Nephron progenitor cell (in vitro differentiated cells): ENCODE measurements around the gene ZNF346.

ENCODE experiments used
- DNase-seq: peaks from one replicate; pipeline ENCODE4 v3.0.0; 2021
- H3K27ac Mint-ChIP-seq: 2 replicates; pipeline ENCODE4 v1.8.0; 2021; ENCODE audit warnings: mild to moderate bottlenecking, moderate library complexity, mixed read lengths
- H3K27me3 Mint-ChIP-seq: 2 replicates; pipeline ENCODE4 v1.8.0; 2021; ENCODE audit warnings: mild to moderate bottlenecking, low read depth, mixed read lengths; ENCODE audit not compliant: poor library complexity
- H3K36me3 Mint-ChIP-seq: 2 replicates; pipeline ENCODE4 v1.8.0; 2021; ENCODE audit warnings: low read depth, mixed read lengths
- H3K4me1 Mint-ChIP-seq: 2 replicates; pipeline ENCODE4 v1.8.0; 2021; ENCODE audit warnings: mixed read lengths
- H3K4me3 Mint-ChIP-seq: 2 replicates; pipeline ENCODE4 v1.8.0; 2021; ENCODE audit warnings: mild to moderate bottlenecking, moderate library complexity, mixed read lengths
- H3K9me3 Mint-ChIP-seq: 2 replicates; pipeline ENCODE4 v1.8.0; 2021; ENCODE audit warnings: mild to moderate bottlenecking, moderate library complexity, mixed read lengths
- TF ChIP-seq, protein P1 (sequence below): fragments of 200-600 bp; sonication (generic); IDR thresholded peaks from 2 replicates; pipeline ENCODE4 v1.5.0; 2021; ENCODE audit warnings: antibody characterized with exemption

ZNF346 gene

DNA sequence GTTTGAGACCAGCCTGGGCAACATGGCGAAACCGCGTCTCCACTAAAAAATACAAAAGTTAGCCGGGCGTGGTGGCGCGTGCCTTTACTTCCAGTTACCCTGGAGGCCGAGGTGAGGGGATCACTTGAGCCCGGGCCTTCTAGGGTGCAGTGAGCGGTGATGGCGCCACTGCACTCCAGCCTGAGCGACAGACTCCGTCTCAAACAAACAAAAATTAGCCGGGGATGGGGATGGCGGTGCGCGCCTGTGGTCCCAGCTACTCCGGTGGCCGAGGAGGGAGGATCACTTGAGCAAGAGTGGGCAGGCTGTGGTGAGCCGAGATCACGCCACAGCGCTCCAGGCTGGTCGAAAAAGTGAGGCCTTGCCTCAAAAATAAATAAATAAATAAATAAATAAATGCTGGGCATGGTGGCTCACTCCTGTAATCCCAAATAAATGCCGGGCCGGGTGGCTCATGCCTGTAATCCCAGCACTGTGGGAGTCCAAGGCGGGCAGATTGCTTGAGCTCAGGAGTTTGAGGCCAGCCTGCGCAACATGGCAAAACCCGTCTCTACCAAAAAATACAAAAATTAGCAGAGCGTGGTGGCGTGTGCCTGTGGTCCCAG is 95.0 kb downstream of the ZNF346 start:
- Mint-ChIP-seq H3K4me1 (peaks cover 11% of the 10 kb centered on the region), H3K9me3 (peaks cover 6% of the 10 kb centered on the region), H3K36me3 (no peaks in the 10 kb centered on the region), H3K27ac (no peak overlapping the region), H3K4me3 (no peak overlapping the region), H3K27me3 (peaks cover 17% of the 10 kb centered on the region)
- DNase-seq = no peak
- TF ChIP-seq, protein P1, sequence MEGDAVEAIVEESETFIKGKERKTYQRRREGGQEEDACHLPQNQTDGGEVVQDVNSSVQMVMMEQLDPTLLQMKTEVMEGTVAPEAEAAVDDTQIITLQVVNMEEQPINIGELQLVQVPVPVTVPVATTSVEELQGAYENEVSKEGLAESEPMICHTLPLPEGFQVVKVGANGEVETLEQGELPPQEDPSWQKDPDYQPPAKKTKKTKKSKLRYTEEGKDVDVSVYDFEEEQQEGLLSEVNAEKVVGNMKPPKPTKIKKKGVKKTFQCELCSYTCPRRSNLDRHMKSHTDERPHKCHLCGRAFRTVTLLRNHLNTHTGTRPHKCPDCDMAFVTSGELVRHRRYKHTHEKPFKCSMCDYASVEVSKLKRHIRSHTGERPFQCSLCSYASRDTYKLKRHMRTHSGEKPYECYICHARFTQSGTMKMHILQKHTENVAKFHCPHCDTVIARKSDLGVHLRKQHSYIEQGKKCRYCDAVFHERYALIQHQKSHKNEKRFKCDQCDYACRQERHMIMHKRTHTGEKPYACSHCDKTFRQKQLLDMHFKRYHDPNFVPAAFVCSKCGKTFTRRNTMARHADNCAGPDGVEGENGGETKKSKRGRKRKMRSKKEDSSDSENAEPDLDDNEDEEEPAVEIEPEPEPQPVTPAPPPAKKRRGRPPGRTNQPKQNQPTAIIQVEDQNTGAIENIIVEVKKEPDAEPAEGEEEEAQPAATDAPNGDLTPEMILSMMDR = no peak

DNA sequence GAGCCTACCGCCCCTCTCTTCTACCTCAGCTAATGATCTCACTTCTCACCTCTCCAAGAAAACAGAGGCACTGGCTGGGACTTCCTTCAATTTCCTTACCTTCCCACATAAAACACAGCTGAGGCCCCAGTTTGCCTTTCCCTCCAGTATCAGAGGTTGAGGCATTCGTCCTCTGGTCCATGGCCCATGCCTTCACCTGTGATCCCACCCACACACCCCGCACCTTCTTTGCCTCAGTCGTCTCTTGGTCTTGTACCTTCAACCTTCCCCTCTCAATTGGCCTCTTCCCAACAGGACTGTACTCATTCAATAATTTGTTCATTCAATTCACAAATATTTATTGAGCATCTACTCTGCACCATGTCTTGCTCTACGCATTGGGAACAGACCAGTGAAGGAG is 100.1 kb downstream of the ZNF346 start:
- H3K27me3 Mint-ChIP-seq = peaks cover 16% of the 10 kb centered on the region
- peaks cover 4% of the 10 kb centered on the region for H3K9me3 Mint-ChIP-seq
- peaks cover 19% of the 10 kb centered on the region for H3K4me1 Mint-ChIP-seq
- H3K27ac Mint-ChIP-seq = no peak overlapping the region
- H3K36me3 Mint-ChIP-seq = no peaks in the 10 kb centered on the region
- TF ChIP-seq, protein P1 = no peak
- DNase-seq = no peak
- H3K4me3 Mint-ChIP-seq = no peak overlapping the region

DNA sequence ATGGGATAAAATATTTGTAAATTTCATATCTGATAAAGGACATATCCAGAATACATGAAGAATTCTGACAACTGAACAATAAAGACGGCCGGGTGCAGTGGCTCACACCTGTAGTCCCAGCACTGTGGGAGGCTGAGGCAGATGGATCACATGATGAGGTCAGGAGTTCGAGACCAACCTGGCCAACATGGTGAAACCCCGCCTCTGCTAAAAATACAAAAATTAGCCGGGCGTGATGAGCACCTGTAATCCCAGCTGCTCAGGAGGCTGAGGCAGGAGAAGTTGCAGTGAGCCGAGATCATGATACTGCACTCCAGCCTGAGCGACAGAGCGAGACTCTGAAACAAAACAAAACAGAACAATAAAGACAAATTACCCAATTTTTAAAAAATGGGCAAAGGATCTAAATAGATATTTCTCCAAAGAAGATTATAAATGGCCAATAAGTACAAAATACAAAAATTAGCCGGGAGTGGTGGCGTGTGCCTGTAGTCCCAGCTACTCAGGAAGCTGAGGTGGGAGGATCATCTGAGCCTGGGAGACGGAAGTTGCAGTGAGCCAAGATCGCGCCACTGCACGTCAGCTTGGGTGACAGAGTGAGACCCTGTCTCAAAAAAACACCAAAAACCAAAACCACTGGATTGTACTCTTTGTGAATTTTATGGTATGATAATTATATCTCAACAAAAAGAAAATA is 101.4 kb downstream of the ZNF346 start:
- Mint-ChIP-seq H3K4me1 (peaks cover 27% of the 10 kb centered on the region), H3K36me3 (no peaks in the 10 kb centered on the region), H3K4me3 (no peak overlapping the region), H3K9me3 (peaks cover 4% of the 10 kb centered on the region), H3K27ac (no peak overlapping the region), H3K27me3 (peaks cover 27% of the 10 kb centered on the region)
- DNase-seq = no peak
- TF ChIP-seq, protein P1 = no peak

DNA sequence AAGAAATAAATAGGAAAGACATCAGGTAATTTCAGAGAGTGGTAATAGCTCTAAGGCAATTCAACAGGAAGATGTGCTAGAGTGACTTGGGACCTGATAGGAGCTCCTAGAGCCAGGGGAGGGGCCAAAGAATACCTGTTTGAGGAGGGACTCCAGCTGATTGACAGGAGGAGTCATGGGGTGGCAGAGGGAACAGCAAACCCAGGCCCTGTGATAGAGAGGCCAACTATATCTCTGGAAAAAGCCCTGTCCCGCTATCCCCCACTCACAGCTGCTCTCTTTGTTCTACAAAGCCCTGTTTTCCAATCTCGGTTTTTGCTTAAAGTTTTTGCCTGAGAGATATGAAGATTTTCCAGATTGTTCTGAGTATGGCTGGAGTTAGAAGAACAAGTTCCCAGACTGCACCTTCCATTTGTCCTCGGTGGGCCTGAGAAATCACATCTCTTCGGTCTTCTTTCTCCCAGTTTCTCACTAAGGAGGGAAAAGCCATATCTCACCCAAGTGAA is 102.0 kb downstream of the ZNF346 start:
- no peak for DNase-seq
- Mint-ChIP-seq H3K27me3 (peaks cover 28% of the 10 kb centered on the region), H3K36me3 (no peaks in the 10 kb centered on the region), H3K4me3 (no peak overlapping the region), H3K9me3 (peaks cover 4% of the 10 kb centered on the region), H3K27ac (no peak overlapping the region), H3K4me1 (peaks cover 33% of the 10 kb centered on the region)
- TF ChIP-seq, protein P1 = no peak

DNA sequence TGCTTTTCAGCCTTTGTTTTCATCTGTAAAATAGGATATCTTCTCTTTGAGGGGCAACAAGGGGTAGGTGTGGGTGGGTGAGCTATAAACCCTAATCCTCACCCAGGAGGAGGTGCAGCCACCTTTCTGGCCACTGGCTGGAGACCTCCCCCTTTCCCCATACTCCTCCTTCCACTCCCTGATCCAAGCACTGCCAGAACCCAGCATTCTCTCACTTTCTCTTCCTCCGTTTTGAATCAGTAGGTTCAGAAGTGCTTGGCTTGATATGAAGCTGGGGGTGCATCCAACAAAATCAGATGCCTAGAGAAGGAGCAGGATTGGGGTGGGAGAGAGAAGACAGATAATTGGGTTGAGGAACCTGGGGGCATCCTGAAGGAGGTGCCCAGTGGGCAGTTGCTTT is 104.3 kb downstream of the ZNF346 start:
- Mint-ChIP-seq H3K27ac (no peak overlapping the region), H3K4me3 (no peak overlapping the region), H3K36me3 (no peaks in the 10 kb centered on the region), H3K27me3 (peaks cover 41% of the 10 kb centered on the region), H3K4me1 (peaks cover 50% of the 10 kb centered on the region), H3K9me3 (peaks cover 4% of the 10 kb centered on the region)
- TF ChIP-seq, protein P1 = no peak
- no peak for DNase-seq

DNA sequence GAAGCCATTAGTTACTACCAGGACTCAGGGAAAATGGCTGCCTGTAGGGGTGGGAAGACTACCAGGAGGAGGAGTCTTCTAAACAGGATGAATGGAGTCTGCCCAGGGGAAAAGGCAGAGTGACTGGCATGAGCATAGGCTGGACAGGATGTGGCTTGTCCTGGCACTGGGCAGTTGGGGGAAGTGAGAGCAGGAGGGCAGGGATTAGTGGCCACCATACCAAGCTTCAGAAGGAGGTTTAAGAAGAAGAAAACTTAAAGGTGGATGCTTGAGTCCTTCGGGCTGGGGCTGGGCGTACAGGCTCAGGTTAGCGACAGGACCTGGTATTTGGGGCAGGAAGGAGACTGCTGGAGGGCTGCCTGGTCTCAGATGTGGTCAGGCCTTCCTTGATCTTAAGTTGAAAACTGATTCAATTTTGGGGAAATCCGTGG is 106.1 kb downstream of the ZNF346 start:
- Mint-ChIP-seq H3K4me1 (peaks cover 46% of the 10 kb centered on the region), H3K27ac (no peak overlapping the region), H3K36me3 (no peaks in the 10 kb centered on the region), H3K27me3 (peaks cover 33% of the 10 kb centered on the region), H3K4me3 (no peak overlapping the region), H3K9me3 (no peaks in the 10 kb centered on the region)
- DNase-seq = no peak
- TF ChIP-seq, protein P1 = no peak
